ENCODE results near the gene HINFP. TPM values are rescaled to one million over a fixed set of nuclear protein-coding genes. Genes with fewer than 3 reads are reported as not detected.
A peak's percentile ranks its signal among the peaks of the same experiment; 100 is the strongest.

HINFP gene
- total RNA-seq, 1 donor from 2014 or later, result 58.1 TPM

- H3K27ac Mint-ChIP-seq (ENCODE audit: unreplicated experiment), result no peak overlapping the region
- peaks cover 15% of the 10 kb centered on the region for H3K4me1 Mint-ChIP-seq (ENCODE audit: low read depth, unreplicated experiment)
- DNase-seq, result no peak
- H3K27me3 Mint-ChIP-seq (ENCODE audit: unreplicated experiment), result peaks cover 7% of the 10 kb centered on the region
- peaks cover 6% of the 10 kb centered on the region for H3K9me3 Mint-ChIP-seq (ENCODE audit: unreplicated experiment)
- H3K4me3 Mint-ChIP-seq (ENCODE audit: unreplicated experiment), result no peak overlapping the region
- no peak for TF ChIP-seq CTCF (IDR thresholded peaks at IDR 0.05; ENCODE audit: partially characterized antibody, unreplicated experiment)
- peaks cover 6% of the 10 kb centered on the region for H3K36me3 Mint-ChIP-seq (ENCODE audit: unreplicated experiment)
Observed at GRCh38 chr11:119145551-119145950, 24.2 kb downstream of the HINFP start.

- Mint-ChIP-seq H3K4me3 (ENCODE audit: unreplicated experiment) (peak overlapping the region; percentile 63), H3K36me3 (ENCODE audit: unreplicated experiment) (peaks cover 6% of the 10 kb centered on the region), H3K27ac (ENCODE audit: unreplicated experiment) (no peak overlapping the region), H3K27me3 (ENCODE audit: unreplicated experiment) (peaks cover 7% of the 10 kb centered on the region), H3K4me1 (ENCODE audit: low read depth, unreplicated experiment) (peaks cover 15% of the 10 kb centered on the region), H3K9me3 (ENCODE audit: unreplicated experiment) (peaks cover 6% of the 10 kb centered on the region)
- DNase-seq, result no peak
- no peak for TF ChIP-seq CTCF (IDR thresholded peaks at IDR 0.05; ENCODE audit: partially characterized antibody, unreplicated experiment)
Observed at GRCh38 chr11:119147604-119148333, 26.4 kb downstream of the HINFP start.

GRCh38 chr11:119148720-119149017 lies 27.3 kb downstream of the HINFP start:
- H3K27ac Mint-ChIP-seq (ENCODE audit: unreplicated experiment), result no peak overlapping the region
- H3K4me3 Mint-ChIP-seq (ENCODE audit: unreplicated experiment), result peak overlapping the region; percentile 88
- H3K36me3 Mint-ChIP-seq (ENCODE audit: unreplicated experiment), result peaks cover 6% of the 10 kb centered on the region
- peaks cover 7% of the 10 kb centered on the region for H3K27me3 Mint-ChIP-seq (ENCODE audit: unreplicated experiment)
- no peak for DNase-seq
- peaks cover 6% of the 10 kb centered on the region for H3K9me3 Mint-ChIP-seq (ENCODE audit: unreplicated experiment)
- TF ChIP-seq CTCF (IDR thresholded peaks at IDR 0.05; ENCODE audit: partially characterized antibody, unreplicated experiment), result no peak
- peaks cover 15% of the 10 kb centered on the region for H3K4me1 Mint-ChIP-seq (ENCODE audit: low read depth, unreplicated experiment)

GRCh38 chr11:119149018-119149785 lies 27.8 kb downstream of the HINFP start, which contains the start of gene ABCG4:
Gene ABCG4, plus strand, starts transcription at chr11:119149052. Its CDS starts 914 bp downstream, at chr11:119149966.
- peak; percentile 74 for DNase-seq
- no peak for TF ChIP-seq CTCF (IDR thresholded peaks at IDR 0.05; ENCODE audit: partially characterized antibody, unreplicated experiment)
- Mint-ChIP-seq H3K36me3 (ENCODE audit: unreplicated experiment) (peaks cover 6% of the 10 kb centered on the region), H3K4me3 (ENCODE audit: unreplicated experiment) (peak within 1 kb of the TSS; percentile 88), H3K27me3 (ENCODE audit: unreplicated experiment) (peaks cover 7% of the 10 kb centered on the region), H3K9me3 (ENCODE audit: unreplicated experiment) (peaks cover 6% of the 10 kb centered on the region), H3K27ac (ENCODE audit: unreplicated experiment) (no peak within 1 kb of the TSS), H3K4me1 (ENCODE audit: low read depth, unreplicated experiment) (peaks cover 15% of the 10 kb centered on the region)

- H3K4me1 Mint-ChIP-seq (ENCODE audit: low read depth, unreplicated experiment), result peaks cover 15% of the 10 kb centered on the region
- H3K9me3 Mint-ChIP-seq (ENCODE audit: unreplicated experiment), result peaks cover 6% of the 10 kb centered on the region
- H3K27me3 Mint-ChIP-seq (ENCODE audit: unreplicated experiment), result peaks cover 7% of the 10 kb centered on the region
- DNase-seq, result no peak
- H3K27ac Mint-ChIP-seq (ENCODE audit: unreplicated experiment), result no peak overlapping the region
- H3K4me3 Mint-ChIP-seq (ENCODE audit: unreplicated experiment), result peak overlapping the region; percentile 68
- no peak for TF ChIP-seq CTCF (IDR thresholded peaks at IDR 0.05; ENCODE audit: partially characterized antibody, unreplicated experiment)
- peaks cover 6% of the 10 kb centered on the region for H3K36me3 Mint-ChIP-seq (ENCODE audit: unreplicated experiment)
Observed at GRCh38 chr11:119149786-119150275, 28.5 kb downstream of the HINFP start.
